CD8-positive, alpha-beta memory T cell (primary cell): Measurements from ENCODE around the gene PDE11A. TPM values are rescaled to one million over a fixed set of nuclear protein-coding genes. Genes with fewer than 3 reads are reported as not detected.

Experiments
- CTCF ChIA-PET: fragments of 350-600 bp; sonication (Branson Sonifier 250); formaldehyde crosslinking; loops from one replicate; lab custom pipeline; 2021; ENCODE audit warnings: antibody characterized with exemption; lab: Charles Lee
- POLR2A ChIA-PET: fragments of 350-600 bp; sonication (Branson Sonifier 250); formaldehyde crosslinking; loops from one replicate; lab custom pipeline; 2021; ENCODE audit warnings: antibody characterized with exemption; lab: Charles Lee
- DNase-seq, 5 donors: peaks; one replicate each; pipeline versions ENCODE4 v3.0.0 to v3.0.0-alpha.2; 2020 to 2022; ENCODE audit warnings: mixed read lengths in 1 of 5
- H3K27ac ChIP-seq: one replicate; pipeline ENCODE4 v1.7.0; 2013; ENCODE audit warnings: low read depth, mild to moderate bottlenecking, low read length, moderate library complexity
- H3K27me3 ChIP-seq: 2 replicates; pipeline ENCODE4 v1.7.0; 2013; ENCODE audit warnings: low read length, mild to moderate bottlenecking; ENCODE audit not compliant: insufficient read depth, poor library complexity, severe bottlenecking
- H3K36me3 ChIP-seq: 2 replicates; pipeline ENCODE4 v1.7.0; 2013; ENCODE audit warnings: mild to moderate bottlenecking, low read length, moderate library complexity; ENCODE audit not compliant: insufficient read depth
- H3K4me1 ChIP-seq: 2 replicates; pipeline ENCODE4 v1.7.0; 2013; ENCODE audit warnings: mild to moderate bottlenecking, low read length, moderate library complexity; ENCODE audit not compliant: insufficient read depth
- H3K4me3 ChIP-seq: 2 replicates; pipeline ENCODE4 v1.7.0; 2013; ENCODE audit warnings: mild to moderate bottlenecking, low read length
- H3K9me3 ChIP-seq: 2 replicates; pipeline ENCODE4 v1.7.0; 2013; ENCODE audit warnings: mild to moderate bottlenecking, low read length
- H3K27ac Mint-ChIP-seq, 8 donors: one replicate each; pipeline ENCODE4 v1.8.0; 2020 to 2021; ENCODE audit warnings: mixed read lengths in 8 of 8, mild to moderate bottlenecking in 6 of 8, inconsistent platforms in 3 of 8, moderate library complexity in 3 of 8
- H3K27me3 Mint-ChIP-seq, 2 donors: one replicate each; pipeline ENCODE4 v1.8.0; 2020 to 2021; ENCODE audit warnings: mixed read lengths in 2 of 2, mild to moderate bottlenecking in 1 of 2, moderate library complexity in 1 of 2
- H3K36me3 Mint-ChIP-seq, 3 donors: one replicate each; pipeline ENCODE4 v1.8.0; 2020 to 2021; ENCODE audit warnings: mixed read lengths in 3 of 3, inconsistent platforms in 1 of 3, mild to moderate bottlenecking in 1 of 3
- H3K4me1 Mint-ChIP-seq, 3 donors: one replicate each; pipeline ENCODE4 v1.8.0; 2020 to 2021; ENCODE audit warnings: mixed read lengths in 3 of 3, inconsistent platforms in 1 of 3, mild to moderate bottlenecking in 1 of 3
- H3K4me3 Mint-ChIP-seq, 7 donors: one replicate each; pipeline ENCODE4 v1.8.0; 2020 to 2021; ENCODE audit warnings: mixed read lengths in 7 of 7, mild to moderate bottlenecking in 6 of 7, moderate library complexity in 4 of 7, inconsistent platforms in 2 of 7
- H3K9me3 Mint-ChIP-seq, 5 donors: one replicate each; pipeline ENCODE4 v1.8.0; 2020 to 2022; ENCODE audit warnings: mixed read lengths in 5 of 5, mild to moderate bottlenecking in 3 of 5, moderate library complexity in 2 of 5, inconsistent platforms in 1 of 5
- polyA plus RNA-seq: library from polyadenylated mRNA; unstranded; fragments of 300-500 nt; fragmentation: Illumina TruSeq; gene quantifications from one replicate; pipeline ENCODE4 v1.2.3, GENCODE V29; 2021
- total RNA-seq, 2 experiments: library from RNA; stranded (reverse); gene quantifications; one replicate each; pipeline ENCODE4 v1.2.3, GENCODE V29; 2021

The PDE11A gene
- not detected for total RNA-seq
- polyA plus RNA-seq = not detected

- H3K27me3 Mint-ChIP-seq = peaks cover 33 to 69% of the 10 kb centered on the region in 2 donors
- Histone ChIP-seq H3K9me3 (no peaks in the 10 kb centered on the region), H3K36me3 (no peaks in the 10 kb centered on the region), H3K4me3 (peak within 1 kb of the TSS; percentile 39), H3K27ac (no peak within 1 kb of the TSS), H3K27me3 (peaks cover 9% of the 10 kb centered on the region), H3K4me1 (no peaks in the 10 kb centered on the region)
- H3K4me1 Mint-ChIP-seq = peaks cover 0 to 12% (median 11%) of the 10 kb centered on the region in 3 donors
- H3K27ac Mint-ChIP-seq = no peak within 1 kb of the TSS
- peaks cover 0 to 1% (median 0%) of the 10 kb centered on the region in 5 donors for H3K9me3 Mint-ChIP-seq
- DNase-seq = peak in 1 of 5 donors; percentile 1
- peak within 1 kb of the TSS in 2 of 7 donors; percentile 18 to 40 for H3K4me3 Mint-ChIP-seq
- ChIA-PET CTCF (no interaction called here), POLR2A (no interaction called here)
- no peaks in the 10 kb centered on the region for H3K36me3 Mint-ChIP-seq
These were observed at the start of gene PDE11A for GRCh38 chr2:178072383-178073301. TSS of gene PDE11A (minus strand) at chr2:178072777. CDS start at chr2:178072437, 340 bp downstream.

- no peak for DNase-seq
- CTCF ChIA-PET = interaction anchor here (0.6 kb wide), 1 partner anchor 295 kb away, joined by 3 read pairs; no protein-coding TSS in a partner anchor
- H3K4me1 Mint-ChIP-seq = peaks cover 23 to 41% (median 35%) of the 10 kb centered on the region in 3 donors
These were observed 46.8 kb upstream of the PDE11A start for GRCh38 chr2:178119179-178119922.

DNA sequence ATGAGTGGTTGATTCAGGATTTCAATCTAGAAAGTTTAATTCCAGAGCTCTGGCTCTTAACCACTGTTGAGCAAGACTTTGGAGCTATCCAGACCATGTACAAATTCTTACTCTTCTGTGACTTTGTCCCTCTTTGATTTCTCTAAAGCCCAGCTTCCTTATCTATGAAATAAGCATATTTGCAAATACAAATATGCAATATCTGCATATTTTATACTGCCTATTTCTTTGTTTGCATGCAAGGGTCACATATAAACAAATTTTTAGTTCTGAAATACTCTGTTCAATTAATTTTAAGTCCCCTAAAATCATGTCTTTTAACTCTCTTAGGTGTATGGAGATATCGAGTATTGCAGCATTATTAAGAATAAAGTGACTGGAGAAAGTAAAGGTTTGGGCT lies 45.1 kb upstream of the PDE11A start:
- ChIA-PET POLR2A (no interaction called here), CTCF (no interaction called here)
- no peak overlapping the region for H3K4me3 ChIP-seq
- H3K9me3 ChIP-seq = no peaks in the 10 kb centered on the region
- no peak for DNase-seq
- H3K4me1 ChIP-seq = peaks cover 8% of the 10 kb centered on the region
- Mint-ChIP-seq H3K4me1 (peaks cover 34 to 57% (median 50%) of the 10 kb centered on the region in 3 donors), H3K27ac (no peak overlapping the region), H3K4me3 (no peak overlapping the region), H3K9me3 (no peaks in the 10 kb centered on the region), H3K27me3 (no peaks in the 10 kb centered on the region), H3K36me3 (peaks cover 0 to 54% (median 19%) of the 10 kb centered on the region in 3 donors)
- H3K27me3 ChIP-seq = no peaks in the 10 kb centered on the region
- peaks cover 5% of the 10 kb centered on the region for H3K36me3 ChIP-seq
- no peak overlapping the region for H3K27ac ChIP-seq

More at GRCh38 chr2:178119179-178119922, 46.8 kb upstream of the PDE11A start:
- Histone ChIP-seq H3K36me3 (peaks cover 5% of the 10 kb centered on the region), H3K27ac (no peak overlapping the region), H3K27me3 (no peaks in the 10 kb centered on the region), H3K9me3 (no peaks in the 10 kb centered on the region), H3K4me3 (no peak overlapping the region), H3K4me1 (no peaks in the 10 kb centered on the region)
- H3K36me3 Mint-ChIP-seq = peaks cover 0 to 66% (median 19%) of the 10 kb centered on the region in 3 donors
- no peak overlapping the region for H3K4me3 Mint-ChIP-seq
- no peaks in the 10 kb centered on the region for H3K9me3 Mint-ChIP-seq
- peak overlapping the region in 4 of 8 donors; percentile 1 to 92 (median 54) for H3K27ac Mint-ChIP-seq
- POLR2A ChIA-PET = no interaction called here
- H3K27me3 Mint-ChIP-seq = no peaks in the 10 kb centered on the region

DNA sequence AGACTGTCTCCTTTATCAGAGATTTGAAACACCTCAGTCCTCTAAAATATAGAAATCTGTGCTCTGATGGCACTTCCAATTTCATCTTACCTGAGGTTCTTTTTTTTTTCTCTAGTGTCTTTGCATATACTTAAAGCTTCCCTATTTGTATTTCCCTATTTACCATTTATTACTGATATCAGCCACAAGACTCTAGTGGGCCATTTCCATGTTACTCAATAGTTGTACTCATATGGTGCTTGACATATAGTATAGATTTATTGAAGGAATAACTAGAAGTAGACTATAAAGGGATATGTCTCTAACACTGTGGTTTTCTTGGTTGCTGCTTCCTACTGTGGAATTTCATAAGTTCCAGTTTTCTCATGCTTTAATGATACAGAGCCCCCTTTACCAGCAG lies 42.7 kb upstream of the PDE11A start:
- H3K36me3 Mint-ChIP-seq = peaks cover 0 to 37% (median 5%) of the 10 kb centered on the region in 3 donors
- no peaks in the 10 kb centered on the region for H3K9me3 ChIP-seq
- CTCF ChIA-PET = interaction anchor here (1.1 kb wide), 1 partner anchor 8 kb away, joined by 3 read pairs; no protein-coding TSS in a partner anchor
- H3K4me1 ChIP-seq = peaks cover 15% of the 10 kb centered on the region
- no peak overlapping the region for H3K4me3 ChIP-seq
- H3K27me3 Mint-ChIP-seq = no peaks in the 10 kb centered on the region
- H3K36me3 ChIP-seq = no peaks in the 10 kb centered on the region
- H3K4me3 Mint-ChIP-seq = peak overlapping the region in 1 of 7 donors; percentile 78
- no peak for DNase-seq
- H3K4me1 Mint-ChIP-seq = peaks cover 40 to 68% (median 55%) of the 10 kb centered on the region in 3 donors
- peak overlapping the region in 2 of 8 donors; percentile 23 to 88 for H3K27ac Mint-ChIP-seq
- H3K27me3 ChIP-seq = no peaks in the 10 kb centered on the region
- no peak overlapping the region for H3K27ac ChIP-seq
- no peaks in the 10 kb centered on the region for H3K9me3 Mint-ChIP-seq
- POLR2A ChIA-PET = no interaction called here

DNA sequence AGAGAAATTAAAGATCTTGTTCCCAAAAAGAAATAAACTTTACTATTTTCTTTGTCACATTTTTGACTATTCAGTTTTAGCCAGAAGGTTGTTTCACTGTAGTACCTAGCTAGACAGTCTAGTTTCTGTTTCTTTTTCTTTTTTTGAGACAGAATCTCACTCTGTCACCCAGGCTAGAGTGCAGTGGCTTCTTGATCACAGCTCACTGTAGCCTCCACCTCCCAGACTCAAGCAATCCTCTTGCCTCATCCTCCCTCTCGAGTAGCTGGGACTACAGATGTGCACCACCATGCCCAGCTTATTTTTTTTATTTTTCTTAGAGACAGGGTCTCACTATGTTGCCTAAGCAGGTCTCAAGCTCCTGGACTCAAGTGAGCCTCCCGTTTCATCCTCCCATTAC lies 41.9 kb upstream of the PDE11A start:
- H3K27ac ChIP-seq = no peak overlapping the region
- DNase-seq = no peak
- Mint-ChIP-seq H3K27me3 (no peaks in the 10 kb centered on the region), H3K4me1 (peaks cover 38 to 62% (median 54%) of the 10 kb centered on the region in 3 donors), H3K36me3 (peaks cover 0 to 29% (median 5%) of the 10 kb centered on the region in 3 donors), H3K9me3 (no peaks in the 10 kb centered on the region), H3K4me3 (peak overlapping the region; percentile 17 to 78 (median 51)), H3K27ac (peak overlapping the region in 6 of 8 donors; percentile 17 to 88 (median 44))
- H3K4me3 ChIP-seq = no peak overlapping the region
- peaks cover 15% of the 10 kb centered on the region for H3K4me1 ChIP-seq
- ChIA-PET CTCF (interaction anchor here (1.1 kb wide), 1 partner anchor 9 kb away, joined by 3 read pairs; no protein-coding TSS in a partner anchor), POLR2A (no interaction called here)
- no peaks in the 10 kb centered on the region for H3K27me3 ChIP-seq
- H3K36me3 ChIP-seq = no peaks in the 10 kb centered on the region
- no peaks in the 10 kb centered on the region for H3K9me3 ChIP-seq

- Mint-ChIP-seq H3K4me3 (peak within 1 kb of the TSS; percentile 92 to 97 (median 94)), H3K27me3 (peaks cover 0 to 1% of the 10 kb centered on the region in 2 donors), H3K27ac (peak within 1 kb of the TSS; percentile 82 to 96 (median 90)), H3K4me1 (peaks cover 33 to 49% (median 48%) of the 10 kb centered on the region in 3 donors), H3K9me3 (no peaks in the 10 kb centered on the region), H3K36me3 (peaks cover 0 to 17% (median 5%) of the 10 kb centered on the region in 3 donors)
- ChIA-PET CTCF (interaction anchor here (0.7 to 2.6 kb wide), 14 partner anchors 9 to 1843 kb away, joined by 3 to 18 read pairs (median 4); partner anchors contain the start of genes MTX2, PJVK and PRKRA), POLR2A (no interaction called here)
- Histone ChIP-seq H3K9me3 (no peaks in the 10 kb centered on the region), H3K4me1 (peaks cover 15% of the 10 kb centered on the region), H3K27me3 (no peaks in the 10 kb centered on the region), H3K27ac (peak within 1 kb of the TSS; percentile 68), H3K36me3 (no peaks in the 10 kb centered on the region), H3K4me3 (peak within 1 kb of the TSS; percentile 88)
- DNase-seq = peak; percentile 75 to 88 (median 77)
These were observed 39.9 kb upstream of the PDE11A start, which contains the start of gene RBM45 for GRCh38 chr2:178112202-178113152. TSS of gene RBM45 (plus strand) at chr2:178112437. CDS start at chr2:178112547, 110 bp downstream.

DNA sequence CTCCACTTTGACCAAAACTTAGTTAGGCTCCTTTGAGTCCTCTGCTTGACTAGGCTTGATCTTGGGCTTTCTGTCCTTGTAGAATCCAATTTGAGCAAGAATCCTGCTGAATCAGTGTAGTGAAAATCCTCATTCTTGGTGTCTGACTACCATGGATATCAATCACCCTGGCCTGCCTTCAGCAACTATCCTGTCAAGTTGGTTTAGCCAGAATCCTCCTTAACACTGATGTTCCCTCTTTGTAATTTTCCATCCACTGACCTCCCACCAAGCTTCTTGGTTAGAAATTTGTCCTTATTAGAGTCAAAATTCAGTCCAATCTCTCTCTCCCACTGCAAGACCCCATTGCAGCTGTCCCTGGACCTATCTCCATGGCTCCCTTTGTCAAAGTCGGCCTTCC lies 39.2 kb upstream of the PDE11A start:
- peaks cover 2 to 7% of the 10 kb centered on the region in 2 donors for H3K27me3 Mint-ChIP-seq
- no peaks in the 10 kb centered on the region for H3K36me3 ChIP-seq
- peaks cover 33 to 48% (median 47%) of the 10 kb centered on the region in 3 donors for H3K4me1 Mint-ChIP-seq
- peak overlapping the region in 6 of 8 donors; percentile 64 to 95 (median 90) for H3K27ac Mint-ChIP-seq
- DNase-seq = no peak
- H3K27ac ChIP-seq = no peak overlapping the region
- H3K9me3 Mint-ChIP-seq = no peaks in the 10 kb centered on the region
- POLR2A ChIA-PET = no interaction called here
- H3K9me3 ChIP-seq = no peaks in the 10 kb centered on the region
- peak overlapping the region; percentile 88 for H3K4me3 ChIP-seq
- H3K4me1 ChIP-seq = peaks cover 15% of the 10 kb centered on the region
- peak overlapping the region; percentile 92 to 97 (median 94) for H3K4me3 Mint-ChIP-seq
- CTCF ChIA-PET = interaction anchor here (0.7 to 2.6 kb wide), 15 partner anchors 8 to 1842 kb away, joined by 3 to 18 read pairs (median 4); partner anchors contain the start of genes MTX2, PJVK and PRKRA
- H3K36me3 Mint-ChIP-seq = peaks cover 0 to 15% (median 5%) of the 10 kb centered on the region in 3 donors
- no peaks in the 10 kb centered on the region for H3K27me3 ChIP-seq
